ENCODE data around the gene UNC13D.

DNA sequence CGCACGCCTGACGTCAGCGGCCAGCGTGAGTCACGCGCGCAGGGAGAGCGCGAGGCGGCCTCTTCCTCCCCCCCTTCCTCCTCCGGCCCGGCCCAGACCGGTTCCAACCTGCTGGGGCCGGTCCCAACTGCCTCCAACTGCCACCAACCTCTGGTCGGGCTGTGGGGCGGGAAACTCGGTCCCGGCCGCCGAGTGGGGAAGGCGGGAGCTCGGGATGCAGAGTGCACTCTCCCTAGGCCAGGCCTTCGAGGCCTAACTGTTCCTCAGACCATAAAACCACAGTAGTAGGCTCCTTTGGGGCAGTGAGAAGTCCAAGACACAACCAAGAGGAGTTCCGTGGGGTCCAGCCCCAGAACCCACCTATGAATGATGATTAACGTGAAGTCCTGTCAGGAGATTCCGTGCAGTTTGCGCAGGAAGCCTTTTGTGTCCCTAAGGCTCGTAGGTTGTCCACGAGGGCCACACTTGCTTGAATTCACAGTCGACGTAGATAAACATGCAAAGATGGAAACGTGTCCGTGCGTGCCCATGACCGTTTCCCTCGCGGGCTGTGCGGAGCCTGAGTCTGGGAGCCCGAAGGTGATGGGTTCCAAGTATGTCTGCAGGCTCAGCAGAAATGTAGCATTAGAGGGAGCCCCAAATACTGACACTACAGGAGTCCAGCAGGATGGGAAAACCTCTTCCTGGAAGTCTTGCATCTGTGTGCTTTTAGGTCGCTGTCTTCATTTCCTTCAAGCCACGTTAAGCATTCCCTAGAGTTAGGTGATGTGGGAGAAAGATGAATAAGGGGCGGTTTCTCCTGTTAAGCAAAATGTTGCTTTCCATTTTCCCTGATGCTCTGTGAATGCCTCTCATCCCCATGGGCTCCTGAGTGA, 59.0 kb downstream of the UNC13D start:
- TF ChIP-seq, protein P1, sequence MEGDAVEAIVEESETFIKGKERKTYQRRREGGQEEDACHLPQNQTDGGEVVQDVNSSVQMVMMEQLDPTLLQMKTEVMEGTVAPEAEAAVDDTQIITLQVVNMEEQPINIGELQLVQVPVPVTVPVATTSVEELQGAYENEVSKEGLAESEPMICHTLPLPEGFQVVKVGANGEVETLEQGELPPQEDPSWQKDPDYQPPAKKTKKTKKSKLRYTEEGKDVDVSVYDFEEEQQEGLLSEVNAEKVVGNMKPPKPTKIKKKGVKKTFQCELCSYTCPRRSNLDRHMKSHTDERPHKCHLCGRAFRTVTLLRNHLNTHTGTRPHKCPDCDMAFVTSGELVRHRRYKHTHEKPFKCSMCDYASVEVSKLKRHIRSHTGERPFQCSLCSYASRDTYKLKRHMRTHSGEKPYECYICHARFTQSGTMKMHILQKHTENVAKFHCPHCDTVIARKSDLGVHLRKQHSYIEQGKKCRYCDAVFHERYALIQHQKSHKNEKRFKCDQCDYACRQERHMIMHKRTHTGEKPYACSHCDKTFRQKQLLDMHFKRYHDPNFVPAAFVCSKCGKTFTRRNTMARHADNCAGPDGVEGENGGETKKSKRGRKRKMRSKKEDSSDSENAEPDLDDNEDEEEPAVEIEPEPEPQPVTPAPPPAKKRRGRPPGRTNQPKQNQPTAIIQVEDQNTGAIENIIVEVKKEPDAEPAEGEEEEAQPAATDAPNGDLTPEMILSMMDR (IDR thresholded peaks at IDR 0.05; ENCODE audit: low read length): no peak
- TF ChIP-seq EZH2phosphoT487 (IDR thresholded peaks at IDR 0.05; ENCODE audit: low read length): no peak
- TF ChIP-seq EZH2 (optimal IDR thresholded peaks at IDR 0.05; ENCODE audit: low read depth, low read length): no peak

Measured in MM.1S (cell line).